HG02870 (cell line): ENCODE results near the gene CCDC14.
"Not testable (repeated sequence)": the region's sequence is repeated elsewhere in the genome, so short reads cannot be mapped to it uniquely, and the experiment has no call there.

Source experiments
- ATAC-seq: cut with Tn5 transposase; IDR thresholded peaks from one replicate; pipeline ENCODE4 v1.9.1; 2021; ENCODE audit warnings: mild to moderate bottlenecking, moderate library complexity; ENCODE audit not compliant: unreplicated experiment

The CCDC14 gene

DNA sequence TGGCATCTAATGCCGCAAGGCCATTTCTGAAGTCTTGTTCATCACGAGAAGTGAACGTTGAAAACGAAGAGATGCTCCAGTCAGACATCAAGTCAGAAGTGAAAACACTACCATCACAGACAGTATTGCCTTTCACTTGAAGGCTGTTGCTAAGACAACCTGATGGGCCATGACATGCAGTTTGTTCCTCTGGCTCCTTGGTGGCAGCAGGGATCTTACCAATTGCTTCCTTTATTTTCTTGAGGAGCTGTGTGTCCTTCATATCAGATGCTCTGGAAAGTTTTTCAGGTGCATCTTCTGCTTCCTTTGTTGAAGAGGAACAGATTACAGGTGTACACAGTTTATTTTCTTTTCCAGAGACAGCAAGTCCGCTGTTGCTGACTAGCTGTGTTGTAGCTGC is 46.2 kb downstream of the CCDC14 start:
- no peak for ATAC-seq

- peak; percentile 83 for ATAC-seq
Observed at GRCh38 chr3:123909785-123910184, 51.2 kb downstream of the CCDC14 start.

DNA sequence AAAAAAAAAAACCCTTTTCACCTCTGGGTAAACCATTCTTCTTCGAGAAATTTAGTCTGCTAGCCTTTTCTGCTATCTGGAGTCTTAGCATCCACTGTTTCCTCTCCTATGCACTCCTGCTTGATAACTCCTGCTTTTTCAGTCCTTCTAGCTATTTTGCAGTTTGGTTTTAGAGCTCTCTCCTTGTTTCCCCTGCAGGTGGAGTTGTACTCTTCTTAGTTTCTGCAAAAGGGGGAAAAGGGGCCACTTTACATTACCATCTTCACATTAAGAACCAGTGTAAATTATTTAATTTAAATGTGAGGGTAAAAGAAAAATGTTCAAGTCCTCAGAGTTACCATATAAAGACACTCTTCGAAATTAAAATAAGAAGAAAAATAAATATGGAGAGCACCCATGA is 53.3 kb downstream of the CCDC14 start:
- no peak for ATAC-seq

- ATAC-seq, result no peak
Observed at GRCh38 chr3:123899300-123899865, 61.6 kb downstream of the CCDC14 start.

DNA sequence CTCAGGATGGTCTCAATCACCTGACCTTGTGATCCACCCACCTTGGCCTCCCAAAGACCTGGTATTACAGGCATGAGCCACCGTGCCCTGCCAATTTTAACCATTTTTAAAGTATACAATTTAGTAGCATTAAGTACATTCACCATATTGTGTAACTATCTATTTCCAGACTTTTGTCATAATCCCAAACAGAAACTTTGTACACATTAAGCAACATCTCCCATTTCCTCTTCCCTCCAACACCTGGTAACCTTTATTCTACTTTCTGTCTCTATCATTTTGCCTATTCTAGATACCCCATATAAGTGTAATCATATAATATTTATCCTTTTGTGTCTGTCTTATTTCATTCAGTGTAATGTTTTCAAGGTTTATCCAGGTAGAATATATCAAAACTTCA is 68.0 kb downstream of the CCDC14 start:
- ATAC-seq, result no peak

- ATAC-seq, result no peak
Observed at GRCh38 chr3:123892195-123892594, 68.8 kb downstream of the CCDC14 start.

DNA sequence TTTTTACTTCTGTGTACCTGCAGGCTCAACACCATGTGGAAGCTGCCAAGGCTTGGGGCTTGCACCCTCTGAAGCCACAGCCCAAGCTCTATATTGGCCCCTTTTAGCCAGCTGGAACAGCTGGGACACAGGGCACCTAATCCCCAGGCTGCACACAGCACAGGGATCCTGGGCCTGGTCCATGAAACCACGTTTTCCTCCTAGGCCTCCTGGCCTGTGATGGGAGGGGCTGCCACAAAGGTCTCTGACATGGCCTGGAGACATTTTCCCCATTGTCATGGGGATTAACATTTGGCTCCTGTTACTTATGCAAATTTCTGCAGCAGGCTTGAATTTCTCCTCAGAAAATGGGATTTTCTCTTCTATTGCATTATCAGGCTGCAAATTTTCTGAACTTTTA is 70.0 kb downstream of the CCDC14 start:
- ATAC-seq, result not testable (repeated sequence)

DNA sequence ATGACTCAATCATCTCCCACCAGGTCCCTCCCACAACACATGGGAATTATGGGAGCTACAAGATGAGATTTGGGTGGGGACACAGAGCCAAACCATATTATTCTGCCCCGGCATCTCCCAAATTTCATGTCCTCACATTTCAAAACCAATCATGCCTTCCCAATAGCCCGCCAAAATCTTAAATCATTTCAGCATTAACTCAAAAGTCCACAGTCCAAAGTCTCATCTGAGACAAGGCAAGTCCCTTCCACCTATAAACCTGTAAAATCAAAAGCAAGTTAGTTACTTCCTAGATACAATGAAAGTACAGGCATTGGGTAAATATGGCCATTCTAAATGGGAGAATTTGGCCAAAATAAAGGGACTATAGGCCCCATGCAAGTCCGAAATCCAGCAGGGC is 70.9 kb downstream of the CCDC14 start:
- not testable (repeated sequence) for ATAC-seq

- no peak for ATAC-seq
Observed at GRCh38 chr3:123884993-123885392, 76.0 kb downstream of the CCDC14 start.

DNA sequence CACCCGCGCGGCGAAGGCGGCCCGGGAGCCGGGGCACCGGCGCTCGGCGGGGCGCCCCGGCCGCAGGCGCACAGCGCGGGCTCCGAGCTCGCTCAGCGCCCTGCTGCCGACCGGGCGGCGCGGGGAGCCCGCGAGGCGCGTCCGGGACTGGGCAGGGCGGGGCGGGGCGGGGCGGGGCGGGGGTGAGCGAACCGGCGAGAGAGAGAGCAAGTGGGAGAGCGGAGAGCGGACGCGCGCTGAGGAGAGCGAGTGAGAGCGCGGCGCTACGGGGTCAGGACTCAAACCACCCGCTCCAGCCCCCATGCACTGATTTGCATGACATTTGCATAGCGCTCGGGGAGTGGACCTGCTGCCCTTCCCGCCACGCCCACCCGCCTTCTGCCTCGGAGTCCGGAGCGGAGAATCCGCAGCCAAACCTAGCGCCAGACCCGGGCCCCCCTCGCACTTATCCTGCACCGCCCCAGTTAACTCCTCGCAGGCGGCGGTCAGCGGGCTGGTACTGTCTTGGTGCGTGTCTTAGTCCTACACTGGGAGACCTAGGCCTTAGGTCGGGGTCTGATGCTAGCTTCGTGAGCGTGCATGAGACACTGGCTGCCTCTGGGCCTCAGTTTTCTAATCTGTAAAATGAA is 76.7 kb downstream of the CCDC14 start, which contains the start of gene MYLK:
MYLK (minus strand) TSS at position 130 of the 629 bp plus-strand sequence. CDS start 90,491 bp downstream, outside the sequence.
- ATAC-seq, result peak; percentile 65

DNA sequence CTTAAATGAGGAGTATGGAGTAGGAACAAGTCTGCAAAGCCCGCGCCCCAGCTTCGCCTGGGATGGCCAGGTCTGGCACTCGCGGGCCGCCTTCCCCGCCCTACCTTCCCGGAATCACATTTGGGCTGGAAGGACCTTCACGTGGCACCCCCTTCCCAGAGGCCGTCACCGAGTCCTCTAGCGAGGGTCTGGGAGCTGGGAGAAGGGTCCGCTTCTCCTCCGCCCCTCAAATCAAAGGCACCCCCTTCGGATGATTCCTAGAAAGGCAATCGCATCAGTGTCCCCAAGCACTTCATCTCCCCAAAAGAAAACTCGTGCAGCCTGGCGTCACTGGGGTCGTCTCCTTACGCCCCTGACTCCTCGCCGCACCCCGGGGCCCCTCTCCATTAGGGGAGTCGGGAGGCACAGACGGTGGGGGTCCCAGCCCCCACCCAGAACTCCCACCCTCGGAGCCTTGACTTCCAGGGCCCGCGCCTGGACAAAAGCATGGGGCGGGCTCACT is 77.3 kb downstream of the CCDC14 start:
- no peak for ATAC-seq

DNA sequence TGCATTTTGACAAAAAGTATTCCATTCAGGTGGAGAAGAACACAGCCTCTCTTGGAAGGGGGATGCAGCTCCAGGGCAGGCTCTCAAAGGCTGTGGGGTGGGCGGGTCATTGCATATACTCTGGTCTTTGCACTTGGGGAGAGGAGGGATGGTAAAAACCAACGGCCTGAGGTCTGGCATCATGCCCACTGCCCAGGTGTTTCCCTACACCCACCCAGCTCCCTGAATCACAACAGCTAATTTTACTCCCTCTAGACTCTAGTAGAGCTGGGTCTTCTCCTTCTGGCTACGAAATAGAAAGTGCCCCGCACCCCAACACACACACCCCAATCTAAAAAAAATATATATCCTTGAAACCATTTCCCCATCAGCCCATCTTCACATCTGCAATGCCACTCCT is 77.9 kb downstream of the CCDC14 start:
- ATAC-seq, result no peak

GRCh38 chr3:123881771-123882170 is 79.3 kb downstream of the CCDC14 start:
- no peak for ATAC-seq

- ATAC-seq, result no peak
Observed at GRCh38 chr3:123880998-123881561, 79.9 kb downstream of the CCDC14 start.

- no peak for ATAC-seq
Observed at GRCh38 chr3:123878807-123879206, 82.2 kb downstream of the CCDC14 start.

GRCh38 chr3:123877965-123878364 is 83.1 kb downstream of the CCDC14 start:
- no peak for ATAC-seq

DNA sequence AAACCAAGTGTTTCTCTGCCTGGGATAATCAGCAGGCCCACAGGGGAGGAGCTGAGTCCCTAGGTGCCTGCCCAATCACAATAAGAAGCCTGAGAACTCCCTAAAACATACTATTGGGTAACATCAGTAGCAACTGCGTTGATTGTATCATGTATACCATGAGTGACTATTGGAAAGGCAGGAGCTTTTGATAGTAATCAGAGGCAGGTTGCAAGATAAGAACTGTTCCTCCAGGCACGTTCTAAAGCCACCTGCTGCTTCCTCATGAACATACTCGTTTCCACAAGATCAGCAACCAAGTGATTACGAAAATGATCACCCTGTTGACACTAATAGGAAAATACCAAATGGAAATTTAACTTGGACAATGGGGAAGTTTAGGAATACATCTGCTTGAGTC is 83.6 kb downstream of the CCDC14 start:
- no peak for ATAC-seq

DNA sequence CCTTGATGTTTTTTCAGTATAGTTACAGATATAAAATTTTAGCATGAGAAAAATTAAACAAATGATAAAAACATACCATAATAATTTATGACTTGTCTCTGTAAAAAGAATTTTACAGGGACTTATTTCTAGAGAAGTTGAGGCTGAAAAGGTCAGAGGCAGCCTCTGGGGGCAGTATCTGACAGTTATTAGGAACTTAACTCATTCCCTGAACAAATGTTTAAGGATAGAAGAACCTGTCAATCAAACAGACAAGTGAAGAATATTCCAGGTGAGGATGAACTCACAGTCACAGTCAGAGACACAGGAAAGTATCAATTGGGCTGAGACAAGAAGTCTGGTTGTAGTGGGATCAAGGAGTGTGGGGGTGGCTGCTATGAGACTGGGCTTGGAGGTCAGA is 84.2 kb downstream of the CCDC14 start:
- no peak for ATAC-seq

DNA sequence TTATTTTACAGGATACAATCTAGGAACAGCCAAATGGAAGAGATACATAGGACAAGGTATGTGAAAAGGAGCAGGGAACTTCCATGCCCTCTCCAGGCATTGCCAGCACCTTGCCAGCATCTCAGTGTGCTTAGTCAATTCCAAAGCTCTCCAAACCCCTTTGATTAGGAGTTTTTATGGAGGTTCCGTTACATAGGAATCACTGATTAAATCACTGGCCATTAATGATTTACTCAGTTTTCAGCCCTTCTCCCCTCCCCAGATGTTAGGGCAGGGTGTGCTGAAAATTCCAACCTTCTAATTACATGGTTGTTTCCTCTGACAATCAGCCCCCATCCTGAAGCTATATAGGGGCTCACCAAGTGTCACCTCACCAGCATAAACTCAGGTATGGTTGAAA is 88.4 kb downstream of the CCDC14 start:
- no peak for ATAC-seq

- no peak for ATAC-seq
Observed at GRCh38 chr3:123871946-123872345, 89.1 kb downstream of the CCDC14 start.

- no peak for ATAC-seq
Observed at GRCh38 chr3:123870033-123870432, 91.0 kb downstream of the CCDC14 start.

DNA sequence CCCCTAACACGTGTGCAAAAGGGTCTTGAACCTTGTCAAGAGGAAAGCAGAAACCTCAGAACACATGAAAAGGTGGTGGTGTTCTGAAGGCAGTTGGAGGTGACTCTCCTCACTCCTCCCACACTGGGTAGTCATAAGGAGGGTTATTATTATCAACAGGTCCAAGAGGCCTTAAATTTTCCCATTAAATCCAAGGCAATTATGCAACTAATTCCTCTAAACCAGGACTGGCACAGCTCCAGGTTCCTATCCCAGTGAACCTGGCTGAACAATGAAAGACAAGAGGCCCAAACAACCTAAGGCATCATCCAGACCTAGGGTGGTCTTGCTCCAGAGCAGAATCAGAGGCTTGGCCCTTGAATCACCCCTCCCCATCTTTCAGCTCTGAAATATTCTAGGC is 91.9 kb downstream of the CCDC14 start:
- ATAC-seq, result no peak
